HG03469 (cell line): ENCODE measurements around the gene ZNF69.

ENCODE experiments used
- ATAC-seq: cut with Tn5 transposase; IDR thresholded peaks from one replicate; pipeline ENCODE4 v1.9.1; 2021; ENCODE audit warnings: mild to moderate bottlenecking, moderate library complexity, moderate number of reproducible peaks; ENCODE audit not compliant: unreplicated experiment

Gene ZNF69

GRCh38 chr19:11950312-11950711, 62.7 kb downstream of the ZNF69 start:
- ATAC-seq: no peak
